HCEC 1CT (cell line): ENCODE measurements around the gene TESK1.
"Not testable (repeated sequence)": the region's sequence is repeated elsewhere in the genome, so short reads cannot be mapped to it uniquely, and the experiment has no call there.

Experiments
- DNase-seq: peaks from one replicate; pipeline ENCODE4 v3.0.0-alpha.2; 2017

The TESK1 gene

GRCh38 chr9:35604578-35605350 is at the start of gene TESK1:
TESK1 (plus strand) TSS chr9:35605262; CDS start chr9:35605620, 358 bp downstream.
- peak; percentile 58 for DNase-seq

GRCh38 chr9:35555881-35556280 is 49.2 kb upstream of the TESK1 start:
- DNase-seq, result no peak

GRCh38 chr9:35556776-35557175 is 48.3 kb upstream of the TESK1 start:
- no peak for DNase-seq

GRCh38 chr9:35557320-35557719 is 47.7 kb upstream of the TESK1 start:
- no peak for DNase-seq

GRCh38 chr9:35558185-35558584 is 46.9 kb upstream of the TESK1 start:
- DNase-seq, result no peak

- no peak for DNase-seq
Observed at GRCh38 chr9:35559792-35560530, 45.1 kb upstream of the TESK1 start.

- no peak for DNase-seq
Observed at GRCh38 chr9:35560625-35561337, 44.3 kb upstream of the TESK1 start.

- DNase-seq, result no peak
Observed at GRCh38 chr9:35561468-35562261, 43.4 kb upstream of the TESK1 start.

GRCh38 chr9:35562895-35563780 is 41.9 kb upstream of the TESK1 start:
- DNase-seq, result no peak

- DNase-seq, result no peak
Observed at GRCh38 chr9:35563791-35564197, 41.3 kb upstream of the TESK1 start.

GRCh38 chr9:35564658-35565061 is 40.4 kb upstream of the TESK1 start:
- no peak for DNase-seq

GRCh38 chr9:35566417-35566816 is 38.6 kb upstream of the TESK1 start:
- DNase-seq, result peak; percentile 7

GRCh38 chr9:35568196-35568595 is 36.9 kb upstream of the TESK1 start:
- no peak for DNase-seq

GRCh38 chr9:35569206-35569605 is 35.9 kb upstream of the TESK1 start:
- no peak for DNase-seq

GRCh38 chr9:35570709-35571504 is 34.2 kb upstream of the TESK1 start:
- no peak for DNase-seq

- DNase-seq, result no peak
Observed at GRCh38 chr9:35574578-35575122, 30.4 kb upstream of the TESK1 start.

GRCh38 chr9:35575478-35575877 is 29.6 kb upstream of the TESK1 start:
- DNase-seq, result no peak

- DNase-seq, result no peak
Observed at GRCh38 chr9:35577486-35577885, 27.6 kb upstream of the TESK1 start.

GRCh38 chr9:35579130-35579529 is 25.9 kb upstream of the TESK1 start:
- no peak for DNase-seq

- DNase-seq, result not testable (repeated sequence)
Observed at GRCh38 chr9:35579659-35580227, 25.3 kb upstream of the TESK1 start.
